Stimulated activated CD4-positive, alpha-beta T cell treated with anti-CD3 and anti-CD28 coated beads, TNF-alpha, amount 100 ng/mL, for 48 hours (primary cell): ENCODE data around the gene CDH23.

Source experiments
- DNase-seq, 3 donors: peaks; one replicate each; pipeline ENCODE4 v3.0.0-alpha.2; 2020; ENCODE audit warnings: low read depth in 3 of 3

The CDH23 gene

DNA sequence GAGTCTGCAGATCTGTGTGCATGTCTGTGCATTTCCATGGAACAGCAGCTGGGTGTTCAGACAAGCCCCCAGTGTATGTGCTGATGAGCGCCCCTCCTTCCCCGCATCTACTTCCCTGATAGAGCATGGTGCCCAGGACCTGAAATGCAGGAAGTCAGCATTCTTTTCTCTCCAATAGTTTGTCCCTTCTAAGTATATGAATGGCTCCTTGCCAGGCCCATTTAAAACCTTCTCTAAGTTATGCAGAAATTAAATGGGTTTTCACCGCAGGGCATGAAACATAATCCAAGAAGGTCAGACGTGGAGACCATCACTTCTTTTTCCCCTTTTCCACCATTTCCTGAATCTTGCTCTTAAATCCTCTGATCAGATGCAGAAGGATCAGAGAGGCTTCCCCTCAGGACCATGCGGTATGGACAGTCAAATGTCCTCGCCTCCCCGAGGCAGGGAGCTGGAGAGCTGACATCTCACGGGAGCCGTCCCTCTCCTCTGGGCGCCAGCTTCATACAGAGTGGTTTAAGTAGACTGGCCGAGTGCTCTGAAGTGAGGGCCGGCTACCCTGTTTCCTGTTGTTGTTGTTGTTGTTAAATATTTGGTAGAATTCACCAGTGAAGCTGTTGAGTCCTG is 167.6 kb downstream of the CDH23 start:
- DNase-seq: no peak

DNA sequence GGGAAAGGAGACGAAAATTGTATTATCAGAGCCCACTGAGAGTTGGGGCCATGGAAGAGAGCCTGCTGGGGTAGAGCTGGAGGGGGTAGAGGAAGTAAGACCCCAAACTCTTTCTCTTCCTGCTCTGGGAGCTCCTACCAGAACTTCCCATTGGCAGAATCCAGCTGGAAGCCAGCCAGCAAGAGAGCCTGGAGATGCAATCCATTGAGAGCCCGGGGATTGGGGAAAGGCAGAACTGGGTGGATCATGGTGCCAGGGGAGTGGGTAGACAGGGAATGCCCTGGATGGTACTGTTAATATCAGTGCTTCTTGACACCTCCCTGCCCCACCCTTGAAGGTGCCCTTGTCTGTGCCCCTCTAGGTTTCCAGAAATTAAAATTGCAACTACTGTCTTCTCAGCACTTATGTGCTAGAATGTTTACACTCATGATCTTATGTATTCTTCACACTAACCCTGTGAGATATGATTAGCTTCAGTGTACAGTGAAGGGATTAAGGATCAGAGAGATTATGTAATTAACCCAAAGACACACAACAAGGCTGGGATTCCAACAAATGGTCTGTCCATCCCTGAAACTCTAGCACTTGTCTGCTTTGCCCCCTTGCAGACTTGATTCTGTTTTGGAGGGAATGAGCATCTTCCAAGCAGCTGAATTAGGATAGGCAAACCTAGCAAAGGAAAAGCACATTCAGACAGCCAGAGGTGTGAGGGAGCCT is 168.7 kb downstream of the CDH23 start:
- no peak for DNase-seq

DNA sequence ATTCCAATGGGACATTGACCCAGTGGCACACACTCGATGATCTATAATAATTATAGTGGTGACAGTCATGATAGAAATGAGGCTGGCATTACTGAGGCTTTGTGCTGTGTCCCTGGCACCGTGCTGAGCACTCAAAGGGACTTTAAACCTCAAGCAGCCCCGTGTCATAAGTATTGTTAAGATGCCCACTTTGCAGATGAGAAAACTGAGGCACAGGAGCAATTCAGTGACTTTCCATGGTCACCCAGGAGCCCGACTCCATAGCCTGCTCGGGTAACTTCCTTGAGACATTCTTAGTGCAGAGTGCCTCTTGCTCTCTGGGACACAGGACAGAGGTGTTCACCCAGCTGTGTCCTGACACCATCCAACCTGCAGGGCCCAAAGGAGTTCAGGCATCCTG is 170.3 kb downstream of the CDH23 start:
- no peak for DNase-seq

DNA sequence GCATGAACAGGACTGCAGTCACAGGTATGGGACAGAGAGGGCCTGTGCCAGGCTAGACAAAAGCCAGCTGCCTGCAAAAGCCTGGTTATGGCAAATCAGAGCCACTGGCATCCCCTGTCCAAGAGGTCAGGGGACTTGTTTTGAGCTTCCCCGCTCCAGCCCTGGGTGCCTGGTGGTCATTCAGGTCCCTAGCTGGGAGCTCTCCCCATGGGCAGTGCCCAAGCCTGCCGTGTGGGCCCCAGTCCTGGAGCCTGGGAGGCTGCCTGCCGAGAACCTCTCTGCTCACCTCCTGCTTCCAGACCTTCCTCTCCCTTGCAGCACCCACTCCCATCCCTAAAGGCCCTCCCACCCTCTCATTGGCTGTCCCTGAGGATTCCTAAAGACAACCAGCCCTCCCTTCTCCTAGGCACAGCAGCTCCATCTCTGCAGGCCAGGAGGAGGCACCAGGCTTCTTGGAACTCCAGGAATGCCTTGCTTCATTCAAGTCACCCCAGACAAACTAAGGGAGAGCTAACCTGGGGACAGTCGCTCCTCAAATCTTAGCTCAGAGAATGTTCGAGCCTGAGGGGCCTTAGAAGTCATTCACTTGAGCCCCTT is 172.3 kb downstream of the CDH23 start:
- no peak for DNase-seq

DNA sequence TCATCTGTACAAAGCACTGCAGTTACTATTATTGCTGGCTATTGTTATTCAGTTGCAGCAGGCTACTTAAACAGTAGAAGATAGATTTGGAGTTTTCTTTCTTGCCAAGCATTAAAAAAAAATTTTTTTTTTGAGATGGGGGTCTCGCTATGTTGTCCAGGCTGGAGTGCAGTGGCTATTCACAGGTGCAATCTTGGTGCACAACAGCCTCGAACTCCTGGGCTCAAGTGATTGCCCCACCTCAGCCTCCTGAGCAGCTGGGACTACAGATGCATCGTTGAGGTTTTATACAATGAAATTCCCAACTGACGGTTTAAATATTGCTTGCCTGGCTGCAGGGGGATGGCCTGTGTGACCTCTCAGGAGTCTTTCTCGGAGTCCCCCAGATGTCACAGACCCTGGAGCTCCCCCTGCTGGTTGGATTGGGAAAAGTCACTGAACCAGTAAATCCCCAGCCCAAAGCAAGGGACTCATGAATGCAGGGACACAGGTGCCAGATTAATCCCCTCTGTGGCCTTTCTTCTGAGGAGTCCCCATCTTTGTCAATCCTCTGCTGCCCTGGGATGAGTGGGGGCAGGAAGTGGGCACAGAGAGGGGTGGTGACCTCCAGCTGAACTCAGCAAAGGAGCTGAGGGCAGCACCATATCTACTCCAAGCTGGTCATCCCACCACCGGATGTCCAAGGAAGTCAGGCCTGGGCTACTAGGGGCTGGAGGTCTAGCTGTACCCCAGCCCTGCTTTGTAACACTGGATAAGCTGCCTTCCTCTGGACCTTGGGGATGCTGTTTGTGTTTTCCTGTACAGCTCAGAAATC is 173.3 kb downstream of the CDH23 start:
- peak; percentile 55 to 77 (median 69) for DNase-seq

DNA sequence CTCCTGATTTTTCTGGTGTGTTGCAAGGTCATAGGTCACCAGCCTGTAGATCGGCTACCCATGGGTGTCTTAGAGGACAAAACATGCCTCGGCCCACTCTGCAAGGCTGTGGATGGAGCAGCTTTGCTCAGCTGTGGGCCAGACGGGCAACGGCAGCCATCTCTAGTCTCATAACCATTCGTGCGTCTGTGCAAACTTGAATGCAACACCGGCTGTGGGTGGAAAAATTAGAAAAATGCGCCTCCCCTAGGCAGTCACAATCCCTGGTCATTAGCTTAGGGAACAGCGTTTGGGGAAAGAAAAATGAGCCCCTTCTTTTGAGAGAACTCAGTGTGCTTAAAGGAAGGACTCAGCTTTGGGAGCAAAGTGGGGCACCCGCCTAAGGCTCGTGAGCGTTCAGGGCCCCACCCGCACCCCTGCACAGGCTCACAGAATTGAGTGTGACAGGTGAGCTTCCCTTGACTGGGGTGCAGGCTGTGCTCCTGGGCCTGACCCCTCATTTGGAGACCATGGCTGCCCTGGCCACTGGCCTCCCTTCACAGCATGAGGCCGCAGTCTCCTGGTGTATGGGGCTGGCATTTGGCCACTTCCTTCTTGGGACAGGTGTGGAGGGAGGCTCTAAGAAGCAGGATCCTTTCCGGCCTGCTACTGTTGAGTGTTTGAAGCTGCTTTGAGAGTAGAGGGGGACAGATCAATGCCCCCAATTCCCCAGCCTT is 174.9 kb downstream of the CDH23 start:
- no peak for DNase-seq

DNA sequence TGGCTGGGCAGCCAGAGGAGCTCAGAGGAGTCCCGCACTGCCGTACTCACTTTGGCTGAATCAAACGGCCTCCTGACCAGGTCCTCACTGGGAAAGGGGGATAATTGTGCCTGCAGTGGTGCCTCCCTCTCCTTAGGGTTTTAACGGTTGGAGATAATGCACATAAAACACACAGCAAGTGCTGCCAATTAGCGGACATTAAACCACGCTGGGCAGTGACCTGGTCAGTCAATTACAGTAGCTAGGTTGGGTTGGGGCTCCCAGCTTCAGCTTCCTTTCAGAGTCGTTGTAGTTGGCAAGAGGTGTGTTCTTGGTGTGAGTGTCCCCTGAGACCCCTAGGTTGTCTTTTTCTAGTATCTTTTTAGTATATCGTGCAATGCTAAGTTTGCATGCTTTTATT is 176.2 kb downstream of the CDH23 start:
- no peak for DNase-seq

DNA sequence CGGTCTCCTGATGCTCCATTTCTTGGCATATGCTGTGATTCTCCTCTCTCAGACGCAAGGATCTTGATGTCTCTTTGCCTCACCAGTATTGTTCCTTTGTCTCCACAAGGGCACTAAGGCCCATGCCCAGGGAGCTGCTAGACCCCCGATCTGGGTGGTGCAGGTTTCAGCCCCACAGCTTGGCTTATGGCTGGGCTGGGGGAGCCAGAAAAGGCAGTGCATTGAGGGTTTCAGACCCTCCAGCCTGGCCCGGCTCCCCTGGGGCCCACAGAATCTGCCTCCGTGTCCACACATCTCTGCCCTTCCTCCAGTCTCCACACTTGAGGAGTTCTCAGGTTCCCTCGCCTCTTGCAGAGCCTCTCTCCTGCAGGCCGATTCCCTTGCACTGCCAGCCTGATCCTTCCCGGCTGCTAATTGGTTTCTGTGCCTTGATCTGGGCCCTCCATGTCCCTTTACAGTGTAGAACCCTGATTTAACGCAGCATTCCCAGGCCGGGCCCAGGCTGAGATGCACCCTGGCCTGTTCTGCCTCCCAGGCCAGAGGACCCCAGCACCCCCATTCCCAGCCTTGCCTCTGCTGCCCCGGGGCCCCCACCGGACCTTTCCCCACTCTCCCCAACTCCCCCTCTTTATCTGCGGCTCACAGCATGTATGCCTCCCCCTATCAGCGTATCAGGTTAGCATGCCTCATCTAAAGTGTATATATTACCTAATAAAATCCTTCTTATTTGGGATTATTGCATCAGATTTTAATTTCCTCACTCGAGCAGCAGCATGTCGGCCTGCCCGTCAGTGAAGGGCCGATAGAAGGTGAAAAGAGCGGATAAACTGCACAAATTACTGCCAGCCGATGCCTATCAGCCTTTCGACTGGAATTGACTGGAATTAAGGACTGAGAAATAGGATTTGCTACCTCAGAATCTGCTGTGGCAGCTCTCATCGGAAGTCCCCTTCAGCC is 177.1 kb downstream of the CDH23 start:
- no peak for DNase-seq

DNA sequence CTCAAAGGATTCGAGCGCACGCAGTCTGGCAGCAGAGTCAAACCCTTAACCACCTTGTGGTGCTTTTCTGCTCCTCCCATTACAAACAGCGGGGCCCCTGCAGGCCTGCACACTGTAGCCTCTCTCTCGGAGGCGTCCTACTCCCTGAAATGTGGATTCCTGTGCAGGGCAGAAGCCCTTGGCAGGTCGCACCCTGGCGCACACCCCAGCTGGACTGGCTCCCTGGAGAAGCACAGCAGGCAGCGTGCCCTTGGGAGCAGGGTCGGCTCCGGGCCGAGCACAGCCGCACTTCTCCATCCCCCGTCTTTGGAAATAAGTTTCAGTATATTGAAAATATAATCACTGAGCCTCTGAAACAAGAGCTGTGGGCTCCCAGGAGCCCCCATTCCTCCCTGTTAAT is 178.7 kb downstream of the CDH23 start:
- DNase-seq: no peak

DNA sequence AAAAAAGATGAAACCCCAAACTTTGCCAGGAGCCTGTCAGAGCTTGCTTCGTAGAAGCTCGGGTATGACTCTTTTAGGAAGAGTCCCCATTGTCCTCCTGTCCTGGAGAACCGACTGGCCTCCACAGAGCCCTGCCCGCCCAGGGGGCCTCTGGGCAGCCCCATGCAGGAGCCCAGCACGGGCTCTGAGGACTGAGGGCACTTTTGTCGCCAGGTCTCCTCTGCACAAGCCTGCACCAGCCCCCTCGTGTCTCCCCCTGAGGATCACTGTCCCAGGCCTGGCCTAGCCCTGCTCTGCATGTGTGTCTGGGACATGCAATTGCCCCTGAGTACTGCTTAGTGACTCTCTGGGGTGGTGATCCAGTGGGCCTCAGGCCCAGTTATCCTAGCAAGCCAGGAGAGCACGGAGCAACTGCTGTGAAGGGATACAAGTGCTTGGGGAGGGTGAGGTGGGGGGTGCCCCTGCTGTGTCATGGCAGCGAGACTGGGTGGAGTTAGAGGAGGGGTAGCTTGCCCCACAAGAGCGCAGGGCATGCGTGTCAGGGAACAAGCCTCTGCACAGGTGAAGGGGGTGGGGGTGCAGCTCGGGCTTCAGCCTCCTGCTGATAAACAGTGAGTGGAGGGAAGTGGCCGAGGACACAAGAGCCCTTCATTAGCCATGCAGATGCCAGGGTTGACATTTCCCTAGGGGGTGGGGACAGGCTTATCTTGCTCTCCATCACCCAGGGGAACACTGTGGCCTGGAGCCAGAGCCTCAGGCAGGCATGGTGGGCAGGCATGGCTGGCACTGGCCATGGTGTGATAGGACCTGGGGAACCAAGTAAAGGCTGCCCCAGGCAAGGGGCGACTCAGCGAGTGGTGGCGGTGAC is 179.4 kb downstream of the CDH23 start:
- DNase-seq: no peak

DNA sequence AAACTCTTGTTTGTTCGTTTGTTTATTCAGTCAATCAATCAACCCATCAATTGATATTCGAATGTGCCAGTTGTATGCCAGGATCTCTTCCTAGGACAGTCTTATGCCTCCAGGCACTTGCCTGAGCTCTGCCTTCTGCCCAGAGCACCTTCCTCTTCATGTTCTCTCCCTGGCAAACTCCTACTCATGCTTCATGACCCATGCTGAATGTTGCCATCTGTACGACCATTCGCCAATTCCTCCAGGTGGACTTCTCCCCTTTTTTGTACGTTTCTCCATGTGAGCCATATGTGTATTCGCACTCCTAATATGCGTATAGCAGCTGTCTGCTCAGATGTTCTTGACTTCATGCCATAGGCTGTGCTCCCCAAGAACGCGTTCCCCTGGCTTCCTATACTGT is 180.1 kb downstream of the CDH23 start:
- DNase-seq: no peak

DNA sequence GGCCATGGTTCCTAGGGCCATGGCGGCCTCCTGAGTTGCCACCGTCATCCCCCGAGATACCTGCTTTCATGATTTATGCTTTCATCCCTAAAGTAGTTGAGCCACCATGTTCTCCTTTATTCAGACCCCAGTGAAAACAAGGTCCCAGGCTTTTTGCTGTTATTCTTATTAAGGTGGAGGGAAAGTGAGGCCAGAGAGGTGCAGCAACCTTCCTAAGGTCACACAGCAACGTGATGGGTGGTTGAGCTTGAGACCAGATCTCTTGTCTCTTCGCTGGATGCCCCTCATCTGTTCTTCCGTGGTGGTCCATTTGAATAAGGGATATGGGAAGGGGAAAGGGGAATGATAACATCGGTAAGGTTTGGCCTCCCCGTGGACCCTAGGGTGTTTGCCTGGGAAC is 180.6 kb downstream of the CDH23 start:
- DNase-seq: no peak

DNA sequence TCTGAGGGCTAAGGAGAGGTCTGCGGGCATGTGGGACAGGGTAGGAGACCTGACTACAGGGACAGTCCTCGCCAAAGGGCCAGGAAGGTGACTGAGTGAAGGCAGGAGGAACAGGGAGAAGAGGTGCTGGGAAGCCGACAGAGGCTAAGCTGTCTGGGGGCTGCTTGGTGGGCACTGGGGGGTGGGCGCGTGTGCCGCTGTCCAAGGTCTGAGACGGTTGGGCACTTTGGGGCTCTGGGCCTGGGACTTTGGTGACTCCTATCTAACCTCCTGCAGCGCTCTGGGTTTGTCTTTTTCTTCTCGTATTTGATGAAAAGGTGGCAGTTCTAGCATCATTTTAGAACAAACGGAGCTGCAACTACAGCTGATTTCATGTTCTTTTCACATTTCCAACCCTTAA is 181.3 kb downstream of the CDH23 start:
- no peak for DNase-seq

DNA sequence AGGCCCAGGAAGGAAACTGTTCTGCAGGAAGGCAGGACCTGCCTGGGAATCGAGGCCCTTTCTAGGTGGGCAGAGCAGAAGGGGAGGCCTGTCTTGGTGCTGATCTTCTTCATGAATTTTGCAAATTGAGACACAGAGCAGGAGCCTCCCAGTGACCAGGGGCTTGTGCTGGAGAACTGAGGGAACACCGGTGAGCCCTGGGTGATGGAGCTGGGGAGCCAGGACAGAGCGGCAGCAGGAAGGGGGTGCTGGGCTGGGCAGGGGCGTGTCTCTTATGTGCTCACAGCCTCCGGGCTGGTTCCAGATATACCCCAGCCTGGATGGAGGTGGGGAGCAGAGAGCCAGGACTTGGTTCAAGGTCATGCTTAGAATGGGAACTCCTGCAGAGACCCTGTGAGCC is 182.9 kb downstream of the CDH23 start:
- DNase-seq: no peak

DNA sequence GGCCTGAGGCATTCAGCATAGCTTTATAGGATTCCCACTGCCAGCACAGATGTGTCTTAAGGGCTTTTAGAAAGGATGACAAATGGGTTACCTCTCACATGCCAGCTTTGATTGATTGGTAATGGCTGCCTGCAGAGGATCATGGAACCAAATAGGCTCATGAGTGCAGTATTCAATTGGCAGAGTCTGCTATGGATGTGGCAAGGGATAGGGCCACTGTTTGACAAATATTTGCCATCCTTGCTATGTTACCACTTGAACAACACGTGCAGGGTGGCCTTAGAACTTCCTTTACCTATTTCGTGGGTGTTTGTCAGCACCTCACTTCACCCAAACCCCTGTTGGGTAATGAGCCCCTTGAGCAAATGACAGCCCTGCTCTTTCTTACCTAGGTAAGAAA is 183.7 kb downstream of the CDH23 start:
- DNase-seq: no peak

DNA sequence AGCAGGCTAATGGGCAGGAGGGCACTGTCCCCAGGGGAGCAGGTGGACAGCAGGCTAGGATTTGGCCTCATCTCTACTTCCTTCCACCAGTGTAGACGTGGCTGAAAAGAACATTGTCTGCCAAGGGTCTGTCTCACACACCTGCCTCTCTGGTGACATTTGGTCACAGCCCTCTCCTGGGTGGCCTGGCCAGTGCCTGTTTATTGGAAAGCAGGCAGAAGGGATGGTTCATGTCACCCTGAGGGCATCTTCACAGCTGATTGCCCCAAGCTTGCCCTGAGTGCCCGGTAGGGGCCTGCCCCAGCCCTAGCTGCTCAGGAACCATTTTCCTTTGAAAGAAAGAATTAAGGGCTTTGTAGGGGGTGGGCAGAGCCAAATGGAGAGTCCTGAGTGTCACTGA is 184.2 kb downstream of the CDH23 start:
- no peak for DNase-seq

DNA sequence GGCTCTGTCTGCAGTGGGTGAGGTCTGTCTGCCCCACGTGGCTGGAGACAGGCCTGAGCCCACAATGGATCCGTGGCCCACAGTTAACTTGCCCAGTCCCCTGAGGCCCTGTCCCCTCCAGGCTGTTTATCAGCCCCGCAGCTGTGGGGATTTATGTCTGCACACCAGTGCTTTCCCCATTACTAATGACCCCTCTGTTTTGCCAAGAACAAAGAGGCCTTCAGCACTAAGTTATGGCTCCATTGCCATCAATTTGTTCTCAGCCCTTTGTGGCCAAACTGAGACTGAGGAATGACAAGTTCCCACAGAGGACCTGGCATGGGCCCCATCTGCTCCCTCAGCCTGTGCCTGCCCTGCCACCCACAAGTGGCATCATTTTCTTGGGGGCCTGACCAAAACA is 184.7 kb downstream of the CDH23 start:
- DNase-seq: no peak

DNA sequence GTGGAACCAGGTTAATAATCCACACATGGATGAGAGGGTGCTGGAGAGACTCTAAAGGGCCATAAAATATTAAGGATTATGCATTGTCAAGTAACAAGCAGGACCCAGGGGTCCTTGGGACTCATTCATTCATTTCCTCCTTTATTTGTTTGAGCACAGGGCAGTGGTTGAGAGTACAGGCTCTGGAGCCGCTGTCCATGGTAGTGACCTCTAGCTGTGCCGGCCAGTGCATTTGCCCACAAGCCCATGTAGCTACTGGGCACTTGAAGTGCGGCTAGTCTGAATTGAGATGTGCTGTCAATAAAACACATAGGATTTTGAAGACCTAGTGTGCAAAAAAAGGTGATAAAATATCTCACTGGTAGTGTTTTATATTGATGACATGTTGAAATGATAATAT is 185.3 kb downstream of the CDH23 start:
- DNase-seq: no peak

DNA sequence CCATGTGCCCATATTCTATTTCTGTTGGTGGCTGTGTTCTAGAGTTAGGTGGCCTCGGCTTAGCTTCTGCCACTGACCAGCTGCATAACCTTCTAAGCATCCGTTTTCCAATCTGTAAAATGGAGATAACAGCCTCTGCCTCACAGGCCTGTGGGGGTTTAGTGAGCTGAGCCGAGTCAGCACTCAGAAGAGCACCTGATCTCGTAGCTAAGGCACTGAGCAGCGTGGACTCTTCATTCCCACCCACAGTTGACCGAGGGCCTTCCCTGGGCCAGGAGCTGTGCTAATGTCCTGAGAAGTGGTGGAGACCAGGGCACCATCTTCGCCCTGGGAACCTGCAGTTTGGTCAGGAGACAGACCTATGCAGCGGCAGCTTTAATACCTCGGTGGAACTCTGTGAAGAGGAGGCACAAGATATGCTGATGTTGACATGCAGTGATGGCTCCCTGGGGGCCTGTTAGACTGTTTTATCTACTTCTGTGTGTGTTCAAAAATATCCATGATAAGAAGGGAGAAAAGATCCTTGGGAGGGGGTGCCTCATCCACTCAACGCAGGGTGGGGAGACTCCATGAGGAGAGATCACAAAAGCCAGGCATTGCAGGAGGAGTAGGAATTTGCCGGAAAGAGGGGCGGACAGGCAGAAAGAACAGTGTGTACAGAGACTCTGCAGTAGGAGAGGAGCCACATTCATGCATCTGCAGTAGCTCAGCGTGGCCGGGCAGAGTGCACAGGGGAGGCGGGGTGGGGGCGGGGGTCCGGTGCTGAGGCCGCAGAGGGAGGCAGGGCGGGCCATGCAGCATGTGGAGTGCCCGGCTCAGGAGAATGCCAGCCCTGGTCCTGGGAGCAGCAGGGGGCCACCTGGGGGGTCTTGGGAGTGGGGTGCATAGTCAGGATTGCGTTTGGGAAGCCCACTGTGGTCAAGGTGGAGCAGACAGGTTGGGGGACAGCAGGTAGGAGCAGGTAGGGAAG is 186.1 kb downstream of the CDH23 start:
- DNase-seq: no peak
